Prostate gland (tissue), 2 donors: Measurements from ENCODE around the gene PPP2R2D. TPM values are rescaled to one million over a fixed set of nuclear protein-coding genes. Genes with fewer than 3 reads are reported as not detected.

Experiments used
- DNase-seq: peaks from one replicate; pipeline ENCODE4 v3.0.0-alpha.2; 2019; ENCODE audit warnings: low spot score
- H3K27ac ChIP-seq, 2 donors: fragments of 200-600 bp; sonication (generic); 2 replicates each; pipeline ENCODE4 v1.5.1; 2017 to 2019
- H3K27me3 ChIP-seq: fragments of 200-600 bp; sonication (generic); replicated peaks from 2 replicates; pipeline ENCODE4 v1.5.1; 2019; ENCODE audit not compliant: insufficient read depth
- H3K36me3 ChIP-seq, 2 donors: fragments of 200-600 bp; sonication (generic); 1 replicate in 1 of 2; 2 replicates in 1 of 2; pipeline versions ENCODE4 v1.5.1 to v1.8.1; 2017 to 2019
- H3K4me1 ChIP-seq: fragments of 200-600 bp; sonication (generic); replicated peaks from 2 replicates; pipeline ENCODE4 v1.5.1; 2019
- H3K4me3 ChIP-seq, 2 donors: fragments of 200-600 bp; sonication (generic); 2 replicates each; pipeline ENCODE4 v1.5.1; 2017 to 2019
- H3K9me3 ChIP-seq: fragments of 200-600 bp; sonication (generic); 2 replicates; pipeline ENCODE4 v1.5.1; 2017
- CTCF ChIP-seq, 4 experiments: fragments of 200-600 bp in 2 of 4; fragments of 450-650 bp in 2 of 4; sonication (generic) in 2 of 4; IDR thresholded peaks; 1 replicate in 3 of 4; 2 replicates in 1 of 4; pipeline ENCODE4 v1.5.1; 2016 to 2019; ENCODE audit warnings: antibody characterized with exemption in 4 of 4, mild to moderate bottlenecking in 2 of 4, moderate library complexity in 2 of 4
- POLR2A ChIP-seq: fragments of 450-650 bp; IDR thresholded peaks from one replicate; pipeline ENCODE4 v1.6.1; 2016; ENCODE audit warnings: antibody characterized with exemption, mild to moderate bottlenecking
- POLR2AphosphoS5 ChIP-seq: sonication (generic); formaldehyde crosslinking; IDR thresholded peaks from one replicate; pipeline ENCODE4 v1.6.1; 2017; ENCODE audit warnings: antibody characterized with exemption
- WGBS: methylation state at CpG from one replicate; pipeline ENCODE4 v1.1.5; 2018; 5-methylcytosine and 5-hydroxymethylcytosine counted together
- intact Hi-C: fragments of 100-400 bp; cut with DNase I; formaldehyde crosslinking; loops from one replicate; pipeline ENCODE4 v1.14.2; 2022
- total RNA-seq, 2 donors: library from RNA; depleted of rRNA; stranded (reverse); fragments of >200 nt; gene quantifications; one replicate each; pipeline ENCODE4 v1.1.0, GENCODE V29; 2016

Gene PPP2R2D
- total RNA-seq, 2 donors from 2014 or later, result 37.0 to 55.2 TPM

GRCh38 chr10:131944412-131944811 lies 43.6 kb downstream of the PPP2R2D start:
- H3K9me3 ChIP-seq, result no peaks in the 10 kb centered on the region
- peaks cover 0 to 11% of the 10 kb centered on the region in 2 donors for H3K36me3 ChIP-seq
- no peaks in the 10 kb centered on the region for H3K27me3 ChIP-seq
- H3K4me1 ChIP-seq, result no peaks in the 10 kb centered on the region
- H3K4me3 ChIP-seq, result no peak overlapping the region
- H3K27ac ChIP-seq, result no peak overlapping the region
- 76% methylated on average over 4 of the region's 4 CpGs for WGBS
- TF ChIP-seq POLR2A, result no peak
- no peak for TF ChIP-seq CTCF (IDR thresholded peaks at IDR 0.05)
- no peak for TF ChIP-seq POLR2AphosphoS5
- intact Hi-C loops, result no loop called here
- DNase-seq, result no peak

- 95% methylated on average over 28 of the region's 28 CpGs for WGBS
- peaks cover 0 to 12% of the 10 kb centered on the region in 2 donors for H3K36me3 ChIP-seq
Observed at GRCh38 chr10:131944976-131945695, 44.3 kb downstream of the PPP2R2D start.

GRCh38 chr10:131946321-131946751 lies 45.5 kb downstream of the PPP2R2D start:
- Histone ChIP-seq H3K4me3 (no peak overlapping the region), H3K9me3 (no peaks in the 10 kb centered on the region), H3K27me3 (no peaks in the 10 kb centered on the region), H3K4me1 (no peaks in the 10 kb centered on the region), H3K27ac (peak overlapping the region in 1 of 2 donors; percentile 9), H3K36me3 (peaks cover 0 to 12% of the 10 kb centered on the region in 2 donors)
- intact Hi-C loops, result no loop called here
- 69% methylated on average over 14 of the region's 14 CpGs for WGBS
- TF ChIP-seq POLR2A, result no peak
- no peak for TF ChIP-seq CTCF (IDR thresholded peaks at IDR 0.05)
- peak; percentile 35 for TF ChIP-seq POLR2AphosphoS5
- no peak for DNase-seq

More at GRCh38 chr10:131944976-131945695, 44.3 kb downstream of the PPP2R2D start:
- no peak overlapping the region for H3K27ac ChIP-seq
- no peaks in the 10 kb centered on the region for H3K9me3 ChIP-seq
- TF ChIP-seq CTCF (IDR thresholded peaks at IDR 0.05), result no peak
- no peak for TF ChIP-seq POLR2A
- no peak for TF ChIP-seq POLR2AphosphoS5
- H3K4me1 ChIP-seq, result no peaks in the 10 kb centered on the region
- DNase-seq, result no peak
- H3K4me3 ChIP-seq, result no peak overlapping the region
- intact Hi-C loops, result no loop called here
- no peaks in the 10 kb centered on the region for H3K27me3 ChIP-seq

GRCh38 chr10:131946880-131947279 lies 46.1 kb downstream of the PPP2R2D start:
- no peak for DNase-seq
- H3K4me3 ChIP-seq, result no peak overlapping the region
- H3K27me3 ChIP-seq, result no peaks in the 10 kb centered on the region
- H3K9me3 ChIP-seq, result no peaks in the 10 kb centered on the region
- no peak for TF ChIP-seq POLR2A
- TF ChIP-seq POLR2AphosphoS5, result no peak
- no peak for TF ChIP-seq CTCF (IDR thresholded peaks at IDR 0.05)
- H3K27ac ChIP-seq, result no peak overlapping the region
- intact Hi-C loops, result no loop called here
- no peaks in the 10 kb centered on the region for H3K4me1 ChIP-seq
- WGBS, result 92% methylated on average over 14 of the region's 14 CpGs
- peaks cover 0 to 12% of the 10 kb centered on the region in 2 donors for H3K36me3 ChIP-seq
